ENCODE results near the gene ANKRD33. TPM values are rescaled to one million over a fixed set of nuclear protein-coding genes. Genes with fewer than 3 reads are reported as not detected.
"Not testable (repeated sequence)": the region's sequence is repeated elsewhere in the genome, so short reads cannot be mapped to it uniquely, and the experiment has no call there.

The ANKRD33 gene
- total RNA-seq, 1 donor from 2014 or later, result not detected

DNA sequence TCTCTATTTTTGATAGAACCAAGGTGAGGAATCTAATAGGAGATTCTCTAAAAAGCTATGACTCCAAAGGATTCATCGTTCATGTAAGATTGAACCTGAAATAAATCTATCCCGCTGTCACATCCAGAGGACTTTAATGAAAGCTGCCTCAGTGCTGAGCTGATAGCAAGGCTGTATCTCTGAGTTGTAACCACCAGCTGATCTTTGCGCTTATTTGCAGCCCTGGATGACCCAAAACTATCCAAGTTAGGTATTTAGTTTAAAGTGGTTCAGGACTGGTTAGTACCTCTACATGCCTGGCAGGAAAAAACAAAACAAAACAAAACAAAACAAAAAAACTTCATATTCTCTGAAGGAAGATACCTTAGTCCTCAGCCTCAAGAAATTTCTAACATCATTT, 8.8 kb upstream of the ANKRD33 start:
- no peak for DNase-seq

- DNase-seq, result no peak
Measured at GRCh38 chr12:51883295-51883694, 4.6 kb upstream of the ANKRD33 start.

GRCh38 chr12:51883998-51884675, 3.8 kb upstream of the ANKRD33 start:
- DNase-seq, result no peak

DNA sequence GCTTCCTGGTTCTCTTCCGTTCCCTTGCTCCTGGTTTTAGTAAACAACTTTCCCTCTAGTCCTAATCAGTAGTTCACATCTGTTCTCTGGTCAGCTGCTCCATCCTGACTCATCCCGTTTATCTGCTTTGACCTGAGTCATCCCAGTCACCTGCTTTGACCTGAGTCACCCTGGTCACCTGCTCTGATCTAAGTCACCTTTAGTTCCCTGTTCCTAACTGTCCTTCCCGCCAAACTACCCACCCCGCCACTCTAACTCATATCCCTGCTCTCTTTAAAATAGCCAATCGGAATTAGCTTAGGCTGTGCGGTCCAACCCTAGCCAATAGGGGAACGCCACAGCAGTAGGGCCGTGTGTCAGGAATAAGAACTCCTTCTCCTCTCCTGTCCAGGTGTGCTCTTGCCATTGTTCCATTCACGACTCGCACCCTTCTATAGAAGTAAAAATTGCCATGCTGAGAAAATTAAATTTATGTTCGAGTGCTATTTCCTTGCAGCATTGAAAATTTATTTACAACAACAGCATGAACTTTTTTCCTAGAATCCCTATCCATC, 3.1 kb upstream of the ANKRD33 start:
- DNase-seq, result no peak

DNA sequence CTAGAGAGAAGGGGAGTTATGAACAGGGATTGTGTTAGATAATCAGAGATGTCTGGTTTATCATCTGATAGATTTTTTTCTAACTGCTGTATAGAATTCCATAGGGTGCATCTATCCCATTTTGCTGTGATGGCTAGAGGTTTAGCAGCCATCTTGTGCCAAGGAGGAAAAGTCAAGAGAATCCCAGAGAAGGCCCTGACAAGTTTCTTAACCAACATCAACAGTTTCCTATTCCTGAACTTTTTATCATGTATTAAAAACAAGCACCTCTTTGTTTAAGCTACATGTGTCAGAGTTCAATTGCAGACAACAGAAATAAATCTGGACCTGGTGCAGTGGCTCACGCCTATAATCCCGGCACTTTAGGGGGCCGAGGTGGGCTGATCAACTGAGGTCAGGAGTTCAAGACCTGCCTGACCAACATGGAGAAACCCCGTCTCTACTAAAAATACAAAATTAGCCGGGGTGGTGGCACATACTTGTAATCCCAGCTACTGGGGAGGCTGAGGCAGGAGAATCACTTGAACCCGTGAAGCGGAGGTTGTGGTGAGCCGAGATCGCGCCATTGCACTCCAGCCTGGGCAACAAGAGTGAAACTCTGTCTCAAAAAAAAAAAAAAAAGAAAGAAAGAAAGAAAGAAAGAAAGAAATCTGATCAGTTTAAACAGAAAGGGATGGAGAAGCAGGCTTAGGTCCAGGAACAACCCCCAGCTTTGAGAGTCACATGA, 2.4 kb upstream of the ANKRD33 start:
- DNase-seq, result not testable (repeated sequence)

DNA sequence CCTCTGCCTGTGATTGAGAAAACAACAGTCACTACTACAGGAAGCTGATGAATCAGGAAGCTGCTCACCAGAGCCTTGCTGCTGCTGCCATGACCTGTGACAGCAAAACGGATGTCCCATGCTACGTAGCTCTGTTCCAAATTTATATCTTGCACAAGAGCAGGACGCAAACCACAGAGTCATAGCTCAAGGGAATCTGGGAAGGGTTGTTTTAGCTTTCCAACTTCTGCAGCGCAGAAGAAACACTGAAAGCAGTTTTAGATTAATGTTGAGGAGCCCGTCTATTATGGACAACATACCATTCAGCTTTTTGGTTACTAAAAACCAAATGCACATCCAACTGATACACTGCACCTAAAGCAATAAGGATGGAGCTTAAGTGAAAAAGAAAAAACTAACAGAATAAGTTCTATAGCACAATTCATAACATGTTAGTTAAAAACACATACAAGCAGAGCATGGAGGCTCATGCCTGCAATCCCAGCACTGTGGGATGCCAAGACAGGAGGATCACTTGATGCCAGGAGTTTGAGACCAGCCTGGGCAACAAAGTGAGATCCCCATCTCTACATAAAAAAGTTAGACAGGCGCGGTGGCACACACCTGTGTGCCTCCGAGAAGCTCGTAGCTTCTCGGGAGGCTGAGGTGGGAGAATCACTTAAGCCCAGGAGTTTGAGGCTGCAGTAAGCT, 1.7 kb upstream of the ANKRD33 start:
- DNase-seq, result peak; percentile 76

GRCh38 chr12:51888316-51889215, 663 bp downstream of the ANKRD33 start:
- no peak for DNase-seq

DNA sequence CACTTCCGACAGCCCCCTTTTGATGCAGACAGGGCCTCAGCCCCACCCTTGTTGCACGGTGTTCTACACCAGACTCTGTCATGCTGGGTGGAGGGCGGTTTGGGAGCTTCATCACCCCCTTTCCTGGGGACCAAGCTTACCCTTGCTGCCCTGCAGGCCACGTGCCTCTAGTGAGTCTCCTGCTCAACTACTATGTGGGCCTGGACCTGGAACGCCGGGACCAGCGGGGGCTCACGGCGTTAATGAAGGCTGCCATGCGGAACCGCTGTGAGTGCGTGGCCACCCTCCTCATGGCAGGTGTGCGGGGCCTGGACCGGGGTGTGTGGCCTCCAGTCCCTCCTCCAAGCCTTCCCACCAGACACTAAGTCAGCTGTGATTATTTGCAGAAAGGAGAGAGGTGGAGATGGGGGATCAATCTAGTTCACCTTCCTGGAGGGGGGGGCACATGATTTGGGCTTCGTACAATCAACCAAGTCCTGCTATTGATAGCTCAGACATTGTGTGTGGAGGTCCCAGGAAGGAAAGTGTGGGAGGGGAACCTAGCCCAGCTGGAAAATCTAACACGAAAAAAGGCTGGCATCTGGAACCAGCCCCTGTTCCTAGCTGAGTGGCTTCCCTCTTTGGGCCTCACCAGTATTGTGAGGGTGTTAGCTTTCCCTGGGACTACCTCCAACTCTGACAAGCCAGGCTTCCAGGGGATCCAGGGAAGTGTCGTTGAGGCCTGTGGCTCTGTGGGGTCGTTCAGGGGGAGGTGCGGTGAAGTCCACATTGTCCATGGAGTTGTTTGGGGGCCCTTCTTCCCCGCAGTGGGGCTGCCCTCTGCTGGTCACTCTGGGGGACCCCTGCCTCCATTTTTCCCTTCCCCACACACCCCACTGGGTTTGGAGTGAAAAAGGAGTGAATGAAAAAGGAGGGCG, 1.6 kb downstream of the ANKRD33 start:
- peak; percentile 66 for DNase-seq

GRCh38 chr12:51890133-51890464, 2.2 kb downstream of the ANKRD33 start:
- no peak for DNase-seq

GRCh38 chr12:51890511-51891171, 2.7 kb downstream of the ANKRD33 start:
- no peak for DNase-seq

- DNase-seq, result no peak
Measured at GRCh38 chr12:51891843-51892242, 3.9 kb downstream of the ANKRD33 start.

DNA sequence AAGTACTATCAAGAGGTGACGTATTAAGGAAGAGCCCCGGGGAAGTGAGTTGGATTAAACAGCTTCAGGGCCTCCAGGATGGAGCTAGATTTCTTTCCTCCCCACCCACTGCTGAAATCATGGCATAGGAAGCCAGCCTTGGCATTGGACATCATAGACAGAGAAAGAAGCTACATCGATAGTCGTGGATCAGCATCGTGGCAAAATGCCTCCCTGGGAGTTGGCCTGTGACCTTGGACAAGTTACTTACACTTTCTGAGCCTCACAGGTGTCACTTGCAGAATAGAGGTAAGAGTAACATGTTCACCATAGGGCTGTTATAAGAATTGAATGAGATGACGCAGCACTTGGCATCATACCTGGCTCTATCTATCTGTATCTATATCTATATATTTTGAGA, 5.9 kb downstream of the ANKRD33 start:
- DNase-seq, result no peak

DNA sequence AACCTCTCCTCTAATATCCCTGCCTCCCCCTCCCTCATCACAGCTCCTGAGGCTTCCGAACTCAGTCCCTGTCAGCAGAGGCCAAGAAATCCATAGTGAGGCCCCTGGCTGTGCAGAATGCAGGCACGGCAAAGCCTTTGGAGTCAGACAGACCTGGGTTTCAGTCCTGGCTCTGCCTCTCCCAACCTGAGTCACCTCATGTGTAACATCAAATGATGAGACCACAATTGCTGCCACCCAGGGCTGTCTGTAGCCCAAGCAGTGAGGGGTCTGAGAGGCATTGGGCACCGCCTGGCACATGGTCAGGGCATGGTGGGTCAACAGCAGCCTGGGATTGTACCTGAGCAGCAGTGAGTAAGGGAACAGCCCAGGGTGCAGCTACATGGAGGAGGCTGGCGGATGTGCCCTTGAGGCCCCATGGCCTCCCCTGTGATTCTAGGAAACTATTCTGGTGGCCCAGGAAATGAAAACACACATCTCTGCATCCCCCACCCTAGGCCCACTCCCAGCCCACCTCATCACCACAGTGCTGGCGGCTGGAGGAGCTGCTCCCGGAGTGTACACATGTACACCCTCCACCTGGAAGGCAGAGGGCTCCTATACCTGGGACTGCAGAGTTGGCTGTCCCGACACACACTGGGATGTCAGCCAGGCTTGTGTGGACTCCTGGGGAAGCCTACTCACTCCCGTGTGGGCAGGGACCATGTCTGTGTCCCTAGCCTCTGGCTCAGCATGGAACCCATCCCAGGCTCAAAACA, 7.7 kb downstream of the ANKRD33 start:
- no peak for DNase-seq

GRCh38 chr12:51896236-51896635, 8.3 kb downstream of the ANKRD33 start:
- DNase-seq, result no peak

- DNase-seq, result no peak
Measured at GRCh38 chr12:51897181-51897580, 9.3 kb downstream of the ANKRD33 start.

DNA sequence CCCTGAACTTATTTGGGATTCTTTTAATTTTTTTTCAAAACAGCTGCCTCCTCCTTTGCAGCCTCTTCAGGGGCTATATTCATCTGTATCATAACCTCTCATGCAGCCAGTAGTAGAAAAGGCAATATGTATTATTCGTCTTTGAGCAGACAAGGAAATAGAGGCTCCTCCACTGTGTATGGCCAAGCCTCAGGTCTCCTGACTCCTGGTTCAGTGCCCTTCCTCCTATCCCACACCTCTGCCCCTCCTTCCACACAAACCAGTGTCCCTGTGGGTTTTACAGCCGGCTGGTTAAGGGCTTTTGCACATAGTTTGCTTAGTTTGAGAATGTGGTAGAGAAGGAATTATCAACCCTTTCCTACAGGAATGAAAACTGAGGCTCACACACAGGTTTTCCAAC, 10.6 kb downstream of the ANKRD33 start:
- no peak for DNase-seq

- DNase-seq, result no peak
Measured at GRCh38 chr12:51898937-51899336, 11.0 kb downstream of the ANKRD33 start.

GRCh38 chr12:51900323-51900889, 12.5 kb downstream of the ANKRD33 start:
- no peak for DNase-seq

- no peak for DNase-seq
Measured at GRCh38 chr12:51901121-51901817, 13.4 kb downstream of the ANKRD33 start.
